WTC11 (cell line): ENCODE results near the gene DGKG. TPM values are rescaled to one million over a fixed set of nuclear protein-coding genes. Genes with fewer than 3 reads are reported as not detected.

ENCODE experiments used
- ATAC-seq: fragments of 200-7000 bp; cut with Tn5 transposase; 2 replicates; pipeline ENCODE4 v1.10.0; 2021; ENCODE audit warnings: mild to moderate bottlenecking, moderate library complexity
- CTCF ChIA-PET: fragments of 300-600 bp; sonication (Branson Sonifier 250); formaldehyde crosslinking; loops from one replicate; lab custom pipeline; 2021; ENCODE audit warnings: antibody characterized with exemption; lab: Charles Lee
- POLR2A ChIA-PET: fragments of 350-600 bp; sonication (Branson Sonifier 250); formaldehyde crosslinking; loops from one replicate; lab custom pipeline; 2021; ENCODE audit warnings: antibody characterized with exemption; lab: Charles Lee
- DNase-seq: peaks from one replicate; pipeline ENCODE4 v3.0.0; 2021; ENCODE audit warnings: low spot score
- H3K27ac Mint-ChIP-seq: 2 replicates; pipeline ENCODE4 v1.8.0; 2021; ENCODE audit warnings: mixed read lengths
- H3K27me3 Mint-ChIP-seq: 2 replicates; pipeline ENCODE4 v1.8.0; 2021; ENCODE audit warnings: low read depth, mild to moderate bottlenecking, moderate library complexity, mixed read lengths
- H3K36me3 Mint-ChIP-seq: 2 replicates; pipeline ENCODE4 v1.8.0; 2021; ENCODE audit warnings: mixed read lengths
- H3K4me1 Mint-ChIP-seq: 2 replicates; pipeline ENCODE4 v1.8.0; 2022; ENCODE audit warnings: mixed read lengths
- H3K4me3 Mint-ChIP-seq: 2 replicates; pipeline ENCODE4 v1.8.0; 2021; ENCODE audit warnings: mild to moderate bottlenecking, moderate library complexity, mixed read lengths
- H3K9me3 Mint-ChIP-seq: 2 replicates; pipeline ENCODE4 v1.8.0; 2021; ENCODE audit warnings: mixed read lengths
- EMX1 ChIP-seq: fragments of 250-450 bp; sonication (Bioruptor Pico); IDR thresholded peaks from 2 replicates; pipeline ENCODE4 v1.8.0; 2021; ENCODE audit warnings: mild to moderate bottlenecking
- GTF2I ChIP-seq: fragments of 250-450 bp; sonication (Bioruptor Pico); conservative IDR thresholded peaks from 2 replicates; pipeline ENCODE4 v1.4.0; 2021; ENCODE audit warnings: mild to moderate bottlenecking
- IRF2 ChIP-seq: sonication (generic); formaldehyde crosslinking; IDR thresholded peaks from 2 replicates; pipeline ENCODE4 v1.8.0; 2022; ENCODE audit warnings: low read depth, missing genetic modification reagents, borderline replicate concordance
- NFATC4 ChIP-seq: fragments of 250-450 bp; sonication (Bioruptor Pico); IDR thresholded peaks from 2 replicates; pipeline ENCODE4 v1.9.0; 2021; ENCODE audit warnings: mild to moderate bottlenecking
- SMAD3 ChIP-seq: sonication (generic); formaldehyde crosslinking; IDR thresholded peaks from 2 replicates; pipeline ENCODE4 v1.8.0; 2022; ENCODE audit warnings: missing genetic modification reagents, mild to moderate bottlenecking, borderline replicate concordance
- ZBTB21 ChIP-seq: sonication (generic); formaldehyde crosslinking; IDR thresholded peaks from 2 replicates; pipeline ENCODE4 v1.8.1; 2023; ENCODE audit warnings: mild to moderate bottlenecking, missing genetic modification reagents, borderline replicate concordance
- ZNF138 ChIP-seq: sonication (generic); formaldehyde crosslinking; conservative IDR thresholded peaks from 2 replicates; pipeline ENCODE4 v1.8.1; 2022; ENCODE audit warnings: mild to moderate bottlenecking, moderate library complexity, missing genetic modification reagents
- total RNA-seq: library from RNA; stranded (reverse); gene quantifications from 3 replicates; pipeline ENCODE4 v1.2.3, GENCODE V29; 2021
- TF ChIP-seq, protein P1 (sequence below): fragments of 250-450 bp; sonication (Bioruptor Pico); IDR thresholded peaks from 2 replicates; pipeline ENCODE4 v1.9.0; 2021; ENCODE audit warnings: mild to moderate bottlenecking, borderline replicate concordance
- TF ChIP-seq, protein P2 (sequence below): sonication (generic); formaldehyde crosslinking; IDR thresholded peaks from 2 replicates; pipeline ENCODE4 v1.8.0; 2023; ENCODE audit warnings: missing genetic modification reagents
- TF ChIP-seq, protein P3 (sequence below): sonication (generic); formaldehyde crosslinking; IDR thresholded peaks from 2 replicates; pipeline ENCODE4 v1.8.1; 2022; ENCODE audit warnings: missing genetic modification reagents, borderline replicate concordance
- TF ChIP-seq, protein P4 (sequence below): sonication (generic); formaldehyde crosslinking; IDR thresholded peaks from 2 replicates; pipeline ENCODE4 v1.8.0; 2022; ENCODE audit warnings: mild to moderate bottlenecking, missing genetic modification reagents
- TF ChIP-seq, protein P5 (sequence below): sonication (generic); formaldehyde crosslinking; IDR thresholded peaks from 2 replicates; pipeline ENCODE4 v1.8.1; 2022; ENCODE audit warnings: low read depth, mild to moderate bottlenecking, moderate library complexity, missing genetic modification reagents, borderline replicate concordance
- TF ChIP-seq, protein P6 (sequence below): sonication (generic); formaldehyde crosslinking; IDR thresholded peaks from 2 replicates; pipeline ENCODE4 v1.8.1; 2022; ENCODE audit warnings: mild to moderate bottlenecking, moderate library complexity, missing genetic modification reagents
- TF ChIP-seq, protein P7 (sequence below): fragments of 250-450 bp; sonication (Bioruptor Pico); IDR thresholded peaks from 2 replicates; pipeline ENCODE4 v1.9.0; 2021; ENCODE audit warnings: mild to moderate bottlenecking
- TF ChIP-seq, protein P8 (sequence below): sonication (generic); formaldehyde crosslinking; conservative IDR thresholded peaks from 2 replicates; pipeline ENCODE4 v1.8.1; 2022; ENCODE audit warnings: mild to moderate bottlenecking, missing genetic modification reagents

DGKG gene
- total RNA-seq, 1 experiment from 2014 or later = 0.92 TPM

DNA sequence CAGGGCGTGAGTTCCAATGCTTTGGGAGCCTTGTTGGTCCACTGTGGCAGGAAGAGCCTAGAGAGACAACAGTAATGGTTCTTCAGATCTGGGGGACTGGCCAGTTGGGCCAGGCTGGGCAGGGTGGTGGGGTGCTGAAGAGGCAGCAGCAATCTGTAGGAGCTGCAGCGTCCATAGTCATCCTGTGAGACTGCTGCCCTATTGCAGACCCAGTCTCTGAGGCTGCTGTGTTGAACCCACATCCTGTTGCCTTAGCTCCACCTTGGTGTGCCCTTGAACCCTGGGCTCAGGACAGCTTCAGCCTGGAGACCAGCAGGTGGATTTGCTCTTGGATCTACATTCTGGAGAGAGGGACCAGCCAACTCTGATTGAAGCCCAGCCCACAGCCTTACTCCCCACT lies 229.5 kb downstream of the DGKG start (continued):
- TF ChIP-seq, protein P1, sequence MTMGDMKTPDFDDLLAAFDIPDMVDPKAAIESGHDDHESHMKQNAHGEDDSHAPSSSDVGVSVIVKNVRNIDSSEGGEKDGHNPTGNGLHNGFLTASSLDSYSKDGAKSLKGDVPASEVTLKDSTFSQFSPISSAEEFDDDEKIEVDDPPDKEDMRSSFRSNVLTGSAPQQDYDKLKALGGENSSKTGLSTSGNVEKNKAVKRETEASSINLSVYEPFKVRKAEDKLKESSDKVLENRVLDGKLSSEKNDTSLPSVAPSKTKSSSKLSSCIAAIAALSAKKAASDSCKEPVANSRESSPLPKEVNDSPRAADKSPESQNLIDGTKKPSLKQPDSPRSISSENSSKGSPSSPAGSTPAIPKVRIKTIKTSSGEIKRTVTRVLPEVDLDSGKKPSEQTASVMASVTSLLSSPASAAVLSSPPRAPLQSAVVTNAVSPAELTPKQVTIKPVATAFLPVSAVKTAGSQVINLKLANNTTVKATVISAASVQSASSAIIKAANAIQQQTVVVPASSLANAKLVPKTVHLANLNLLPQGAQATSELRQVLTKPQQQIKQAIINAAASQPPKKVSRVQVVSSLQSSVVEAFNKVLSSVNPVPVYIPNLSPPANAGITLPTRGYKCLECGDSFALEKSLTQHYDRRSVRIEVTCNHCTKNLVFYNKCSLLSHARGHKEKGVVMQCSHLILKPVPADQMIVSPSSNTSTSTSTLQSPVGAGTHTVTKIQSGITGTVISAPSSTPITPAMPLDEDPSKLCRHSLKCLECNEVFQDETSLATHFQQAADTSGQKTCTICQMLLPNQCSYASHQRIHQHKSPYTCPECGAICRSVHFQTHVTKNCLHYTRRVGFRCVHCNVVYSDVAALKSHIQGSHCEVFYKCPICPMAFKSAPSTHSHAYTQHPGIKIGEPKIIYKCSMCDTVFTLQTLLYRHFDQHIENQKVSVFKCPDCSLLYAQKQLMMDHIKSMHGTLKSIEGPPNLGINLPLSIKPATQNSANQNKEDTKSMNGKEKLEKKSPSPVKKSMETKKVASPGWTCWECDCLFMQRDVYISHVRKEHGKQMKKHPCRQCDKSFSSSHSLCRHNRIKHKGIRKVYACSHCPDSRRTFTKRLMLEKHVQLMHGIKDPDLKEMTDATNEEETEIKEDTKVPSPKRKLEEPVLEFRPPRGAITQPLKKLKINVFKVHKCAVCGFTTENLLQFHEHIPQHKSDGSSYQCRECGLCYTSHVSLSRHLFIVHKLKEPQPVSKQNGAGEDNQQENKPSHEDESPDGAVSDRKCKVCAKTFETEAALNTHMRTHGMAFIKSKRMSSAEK (CRISPR knock-in tag) = no peak
- TF ChIP-seq ZBTB21 (CRISPR knock-in tag) = no peak
- TF ChIP-seq, protein P2, sequence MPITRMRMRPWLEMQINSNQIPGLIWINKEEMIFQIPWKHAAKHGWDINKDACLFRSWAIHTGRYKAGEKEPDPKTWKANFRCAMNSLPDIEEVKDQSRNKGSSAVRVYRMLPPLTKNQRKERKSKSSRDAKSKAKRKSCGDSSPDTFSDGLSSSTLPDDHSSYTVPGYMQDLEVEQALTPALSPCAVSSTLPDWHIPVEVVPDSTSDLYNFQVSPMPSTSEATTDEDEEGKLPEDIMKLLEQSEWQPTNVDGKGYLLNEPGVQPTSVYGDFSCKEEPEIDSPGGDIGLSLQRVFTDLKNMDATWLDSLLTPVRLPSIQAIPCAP (CRISPR knock-in tag) = no peak
- TF ChIP-seq, protein P3, sequence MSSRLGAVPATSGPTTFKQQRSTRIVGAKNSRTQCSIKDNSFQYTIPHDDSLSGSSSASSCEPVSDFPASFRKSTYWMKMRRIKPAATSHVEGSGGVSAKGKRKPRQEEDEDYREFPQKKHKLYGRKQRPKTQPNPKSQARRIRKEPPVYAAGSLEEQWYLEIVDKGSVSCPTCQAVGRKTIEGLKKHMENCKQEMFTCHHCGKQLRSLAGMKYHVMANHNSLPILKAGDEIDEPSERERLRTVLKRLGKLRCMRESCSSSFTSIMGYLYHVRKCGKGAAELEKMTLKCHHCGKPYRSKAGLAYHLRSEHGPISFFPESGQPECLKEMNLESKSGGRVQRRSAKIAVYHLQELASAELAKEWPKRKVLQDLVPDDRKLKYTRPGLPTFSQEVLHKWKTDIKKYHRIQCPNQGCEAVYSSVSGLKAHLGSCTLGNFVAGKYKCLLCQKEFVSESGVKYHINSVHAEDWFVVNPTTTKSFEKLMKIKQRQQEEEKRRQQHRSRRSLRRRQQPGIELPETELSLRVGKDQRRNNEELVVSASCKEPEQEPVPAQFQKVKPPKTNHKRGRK (CRISPR knock-in tag) = no peak

DNA sequence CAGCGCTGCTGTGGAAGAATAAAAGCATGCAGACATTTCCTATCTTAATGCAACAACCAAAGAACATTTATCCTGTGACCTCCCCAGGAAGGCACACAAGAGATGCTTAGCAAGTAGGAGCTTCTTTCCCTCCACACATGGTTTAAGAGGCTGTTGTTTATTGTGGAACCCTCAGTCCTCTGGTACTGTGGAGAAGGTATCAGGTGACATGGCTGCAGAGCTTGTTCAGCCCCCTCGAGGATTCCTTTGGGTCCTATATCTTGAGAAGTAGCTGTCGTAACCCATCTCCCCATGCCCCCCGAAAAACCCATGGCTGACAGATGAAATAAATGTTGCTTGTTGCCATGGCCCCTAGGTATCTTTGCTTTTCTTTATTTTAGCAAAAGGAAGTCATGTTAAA lies 232.8 kb downstream of the DGKG start:
- Mint-ChIP-seq H3K4me3 (no peak overlapping the region), H3K27ac (no peak overlapping the region)
- ATAC-seq = peak; percentile 23
- POLR2A ChIA-PET = interaction anchor here (0.7 kb wide), 1 partner anchor 416 kb away, joined by 7 read pairs; no protein-coding TSS in a partner anchor
- TF ChIP-seq, protein P4, sequence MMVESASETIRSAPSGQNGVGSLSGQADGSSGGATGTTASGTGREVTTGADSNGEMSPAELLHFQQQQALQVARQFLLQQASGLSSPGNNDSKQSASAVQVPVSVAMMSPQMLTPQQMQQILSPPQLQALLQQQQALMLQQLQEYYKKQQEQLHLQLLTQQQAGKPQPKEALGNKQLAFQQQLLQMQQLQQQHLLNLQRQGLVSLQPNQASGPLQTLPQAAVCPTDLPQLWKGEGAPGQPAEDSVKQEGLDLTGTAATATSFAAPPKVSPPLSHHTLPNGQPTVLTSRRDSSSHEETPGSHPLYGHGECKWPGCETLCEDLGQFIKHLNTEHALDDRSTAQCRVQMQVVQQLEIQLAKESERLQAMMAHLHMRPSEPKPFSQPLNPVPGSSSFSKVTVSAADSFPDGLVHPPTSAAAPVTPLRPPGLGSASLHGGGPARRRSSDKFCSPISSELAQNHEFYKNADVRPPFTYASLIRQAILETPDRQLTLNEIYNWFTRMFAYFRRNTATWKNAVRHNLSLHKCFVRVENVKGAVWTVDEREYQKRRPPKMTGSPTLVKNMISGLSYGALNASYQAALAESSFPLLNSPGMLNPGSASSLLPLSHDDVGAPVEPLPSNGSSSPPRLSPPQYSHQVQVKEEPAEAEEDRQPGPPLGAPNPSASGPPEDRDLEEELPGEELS (CRISPR knock-in tag) = no peak
- TF ChIP-seq, protein P5, sequence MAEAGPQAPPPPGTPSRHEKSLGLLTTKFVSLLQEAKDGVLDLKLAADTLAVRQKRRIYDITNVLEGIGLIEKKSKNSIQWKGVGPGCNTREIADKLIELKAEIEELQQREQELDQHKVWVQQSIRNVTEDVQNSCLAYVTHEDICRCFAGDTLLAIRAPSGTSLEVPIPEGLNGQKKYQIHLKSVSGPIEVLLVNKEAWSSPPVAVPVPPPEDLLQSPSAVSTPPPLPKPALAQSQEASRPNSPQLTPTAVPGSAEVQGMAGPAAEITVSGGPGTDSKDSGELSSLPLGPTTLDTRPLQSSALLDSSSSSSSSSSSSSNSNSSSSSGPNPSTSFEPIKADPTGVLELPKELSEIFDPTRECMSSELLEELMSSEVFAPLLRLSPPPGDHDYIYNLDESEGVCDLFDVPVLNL (CRISPR knock-in tag) = no peak
- TF ChIP-seq EMX1 (CRISPR knock-in tag) (no peak), SMAD3 (CRISPR knock-in tag) (no peak), IRF2 (no peak), GTF2I (CRISPR knock-in tag) (no peak), NFATC4 (CRISPR knock-in tag) (no peak), ZNF138 (CRISPR knock-in tag) (no peak)
- TF ChIP-seq, protein P6, sequence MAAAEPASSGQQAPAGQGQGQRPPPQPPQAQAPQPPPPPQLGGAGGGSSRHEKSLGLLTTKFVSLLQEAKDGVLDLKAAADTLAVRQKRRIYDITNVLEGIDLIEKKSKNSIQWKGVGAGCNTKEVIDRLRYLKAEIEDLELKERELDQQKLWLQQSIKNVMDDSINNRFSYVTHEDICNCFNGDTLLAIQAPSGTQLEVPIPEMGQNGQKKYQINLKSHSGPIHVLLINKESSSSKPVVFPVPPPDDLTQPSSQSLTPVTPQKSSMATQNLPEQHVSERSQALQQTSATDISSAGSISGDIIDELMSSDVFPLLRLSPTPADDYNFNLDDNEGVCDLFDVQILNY (CRISPR knock-in tag) = no peak
- TF ChIP-seq, protein P7, sequence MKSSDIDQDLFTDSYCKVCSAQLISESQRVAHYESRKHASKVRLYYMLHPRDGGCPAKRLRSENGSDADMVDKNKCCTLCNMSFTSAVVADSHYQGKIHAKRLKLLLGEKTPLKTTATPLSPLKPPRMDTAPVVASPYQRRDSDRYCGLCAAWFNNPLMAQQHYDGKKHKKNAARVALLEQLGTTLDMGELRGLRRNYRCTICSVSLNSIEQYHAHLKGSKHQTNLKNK (CRISPR knock-in tag) = no peak
- TF ChIP-seq, protein P8, sequence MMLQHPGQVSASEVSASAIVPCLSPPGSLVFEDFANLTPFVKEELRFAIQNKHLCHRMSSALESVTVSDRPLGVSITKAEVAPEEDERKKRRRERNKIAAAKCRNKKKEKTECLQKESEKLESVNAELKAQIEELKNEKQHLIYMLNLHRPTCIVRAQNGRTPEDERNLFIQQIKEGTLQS (CRISPR knock-in tag) = no peak
- TF ChIP-seq, all 79 proteins: peak for 0
- no peak for DNase-seq
- no peaks in the 10 kb centered on the region for H3K36me3 Mint-ChIP-seq
- H3K9me3 Mint-ChIP-seq = no peaks in the 10 kb centered on the region
- peaks cover 27% of the 10 kb centered on the region for H3K27me3 Mint-ChIP-seq
- H3K4me1 Mint-ChIP-seq = peaks cover 46% of the 10 kb centered on the region
- CTCF ChIA-PET = interaction anchor here (1.0 kb wide), 1 partner anchor 126 kb away, joined by 3 read pairs; no protein-coding TSS in a partner anchor
